Transverse colon (tissue), 4 donors: ENCODE measurements around the gene LIN7C. TPM values are rescaled to one million over a fixed set of nuclear protein-coding genes. Genes with fewer than 3 reads are reported as not detected.

Experiments used
- DNase-seq: peaks from one replicate; pipeline ENCODE4 v3.0.0-alpha.2; 2019
- H3K27ac ChIP-seq, 4 donors: fragments of 200-600 bp; sonication (generic); 2 replicates each; pipeline ENCODE4 v1.5.1; 2016 to 2018; ENCODE audit warnings: inconsistent platforms in 4 of 4
- H3K27me3 ChIP-seq: fragments of 200-600 bp; sonication (generic); 2 replicates; pipeline ENCODE4 v1.5.1; 2017; ENCODE audit warnings: inconsistent platforms
- H3K36me3 ChIP-seq, 4 donors: fragments of 200-600 bp; sonication (generic); 2 replicates each; pipeline ENCODE4 v1.5.1; 2017 to 2019; ENCODE audit warnings: inconsistent platforms in 4 of 4
- H3K4me1 ChIP-seq, 4 donors: fragments of 200-600 bp; sonication (generic); 2 replicates each; pipeline ENCODE4 v1.5.1; 2017 to 2020; ENCODE audit warnings: inconsistent platforms in 4 of 4
- H3K4me3 ChIP-seq, 4 donors: fragments of 200-600 bp; sonication (generic); 1 replicate in 1 of 4; 2 replicates in 3 of 4; pipeline versions ENCODE4 v1.5.1 to v1.6.1; 2017 to 2019; ENCODE audit warnings: inconsistent platforms in 4 of 4
- H3K9me3 ChIP-seq, 2 donors: fragments of 200-600 bp; sonication (generic); 2 replicates each; pipeline ENCODE4 v1.5.1; 2017 to 2019; ENCODE audit warnings: inconsistent platforms in 2 of 2
- CTCF ChIP-seq, 5 experiments: fragments of 200-600 bp in 3 of 5; fragments of 450-650 bp in 2 of 5; sonication (generic) in 3 of 5; IDR thresholded peaks; 1 replicate in 2 of 5; 2 replicates in 3 of 5; pipeline ENCODE4 v1.5.1; 2016 to 2017; ENCODE audit warnings: antibody characterized with exemption in 5 of 5, inconsistent platforms in 3 of 5, mild to moderate bottlenecking in 2 of 5, moderate library complexity in 1 of 5
- EP300 ChIP-seq: sonication (generic); formaldehyde crosslinking; IDR thresholded peaks from one replicate; pipeline ENCODE4 v1.6.1; 2017; ENCODE audit warnings: antibody characterized with exemption, low read depth
- POLR2A ChIP-seq: fragments of 450-650 bp; IDR thresholded peaks from one replicate; pipeline ENCODE4 v1.6.1; 2016; ENCODE audit warnings: antibody characterized with exemption, mild to moderate bottlenecking, moderate library complexity
- POLR2AphosphoS5 ChIP-seq, 3 donors: sonication (generic); formaldehyde crosslinking; IDR thresholded peaks; one replicate each; pipeline ENCODE4 v1.6.1; 2016; ENCODE audit warnings: antibody characterized with exemption in 3 of 3
- WGBS, 2 donors: methylation state at CpG; one replicate each; pipeline ENCODE4 v1.1.5; 2018; ENCODE audit warnings: low coverage in 1 of 2; 5-methylcytosine and 5-hydroxymethylcytosine counted together
- in situ Hi-C, 4 donors: fragments of 200-750 bp; cut with MboI; loops; one replicate each; pipeline versions ENCODE4 v1.15.0 to v1.15.1; 2017; ENCODE audit warnings: low sequenced_read_pairs in 3 of 4, low pct_ligation_motif_present in 1 of 4, low pct_unique_long_range_greater_than_20kb in 1 of 4
- intact Hi-C: fragments of 100-400 bp; cut with DNase I; formaldehyde crosslinking; loops from one replicate; pipeline ENCODE4 v1.15.1; 2023; ENCODE audit warnings: low total_unique reads
- total RNA-seq, 4 donors: library from RNA; depleted of rRNA; stranded (reverse); fragments of >200 nt; gene quantifications; one replicate each; pipeline ENCODE4 v1.1.0, GENCODE V29; 2016

LIN7C gene
- total RNA-seq, 4 donors from 2014 or later = 23.1 to 49.2 (median 32.4) TPM

GRCh38 chr11:27472398-27473016 lies 34.1 kb downstream of the LIN7C start, which contains the start of gene LGR4:
Gene LGR4, minus strand, starts transcription at chr11:27472790. Its CDS starts 488 bp downstream, at chr11:27472302.
- Histone ChIP-seq H3K36me3 (no peaks in the 10 kb centered on the region), H3K4me1 (peaks cover 0 to 29% (median 15%) of the 10 kb centered on the region in 4 donors), H3K4me3 (peak within 1 kb of the TSS; percentile 51 to 93 (median 83)), H3K9me3 (no peaks in the 10 kb centered on the region), H3K27me3 (no peaks in the 10 kb centered on the region), H3K27ac (peak within 1 kb of the TSS; percentile 92 to 97 (median 94))
- DNase-seq = peak; percentile 95
- intact Hi-C loops = no loop called here
- in situ Hi-C loops = loop anchor here in 2 of 4 donors (10.0 to 25.0 kb wide), 2 partner anchors 88 to 110 kb away; partner anchors contain the start of gene CCDC34 (in 1 of the 2)
- WGBS, 2 donors = 0% methylated on average over 46 of the region's 57 CpGs; no CpG with 5 or more reads in 1 of the 2 donors
- TF ChIP-seq POLR2AphosphoS5 (IDR thresholded peaks at IDR 0.05) = peak; percentile 94 to 97 (median 95)
- no peak for TF ChIP-seq CTCF (IDR thresholded peaks at IDR 0.05)
- peak; percentile 91 for TF ChIP-seq POLR2A
- TF ChIP-seq EP300 = no peak

GRCh38 chr11:27471589-27472397 lies 34.8 kb downstream of the LIN7C start:
- H3K4me3 ChIP-seq = peak overlapping the region; percentile 51 to 93 (median 83)
- peaks cover 0 to 34% (median 18%) of the 10 kb centered on the region in 4 donors for H3K4me1 ChIP-seq
- H3K9me3 ChIP-seq = no peaks in the 10 kb centered on the region
- H3K27me3 ChIP-seq = no peaks in the 10 kb centered on the region
- H3K27ac ChIP-seq = peak overlapping the region; percentile 92 to 97 (median 94)
- TF ChIP-seq POLR2AphosphoS5 (IDR thresholded peaks at IDR 0.05) (no peak), CTCF (IDR thresholded peaks at IDR 0.05) (no peak), POLR2A (no peak), EP300 (no peak)
- peak; percentile 54 for DNase-seq
- 6% methylated on average over 15 of the region's 79 CpGs; no CpG with 5 or more reads in 1 of the 2 donors for WGBS, 2 donors
- intact Hi-C loops (no loop called here), in situ Hi-C loops (loop anchor here in 2 of 4 donors (10.0 to 25.0 kb wide), 2 partner anchors 87 to 109 kb away; partner anchors contain the start of gene CCDC34 (in 1 of the 2))
- H3K36me3 ChIP-seq = no peaks in the 10 kb centered on the region

GRCh38 chr11:27470826-27471588 lies 35.6 kb downstream of the LIN7C start:
- intact Hi-C loops = no loop called here
- H3K36me3 ChIP-seq = no peaks in the 10 kb centered on the region
- no peaks in the 10 kb centered on the region for H3K9me3 ChIP-seq
- peak; percentile 27 for DNase-seq
- H3K4me1 ChIP-seq = peaks cover 0 to 42% (median 24%) of the 10 kb centered on the region in 4 donors
- peak overlapping the region; percentile 51 to 93 (median 83) for H3K4me3 ChIP-seq
- no peaks in the 10 kb centered on the region for H3K27me3 ChIP-seq
- H3K27ac ChIP-seq = peak overlapping the region; percentile 92 to 97 (median 94)
- TF ChIP-seq EP300 = no peak
- TF ChIP-seq CTCF (IDR thresholded peaks at IDR 0.05) = no peak
- no peak for TF ChIP-seq POLR2AphosphoS5 (IDR thresholded peaks at IDR 0.05)
- peak; percentile 33 for TF ChIP-seq POLR2A
- 25 to 33% methylated on average over 10 to 17 of the region's 21 CpGs for WGBS, 2 donors
- in situ Hi-C loops = loop anchor here in 2 of 4 donors (10.0 to 25.0 kb wide), 2 partner anchors 86 to 109 kb away; partner anchors contain the start of gene CCDC34 (in 1 of the 2)
